HepG2 (cell line): ENCODE results near the gene CDC14B. TPM values are rescaled to one million over a fixed set of nuclear protein-coding genes. Genes with fewer than 3 reads are reported as not detected.

Experiments used
- AGO1 ChIP-seq: fragments of 200-400 bp; formaldehyde crosslinking; IDR thresholded peaks from 2 replicates; pipeline ENCODE4 v1.6.1; 2017; ENCODE audit warnings: mild to moderate bottlenecking, low read depth, low read length, moderate library complexity; ENCODE audit not compliant: poor library complexity, severe bottlenecking
- CCDC6 ChIP-seq: sonication (generic); formaldehyde crosslinking; IDR thresholded peaks from 2 replicates; pipeline ENCODE4 v1.8.1; 2022; ENCODE audit warnings: mild to moderate bottlenecking, missing genetic modification reagents, moderate library complexity
- FOXA1 ChIP-seq, 2 experiments: fragments of 450-650 bp in 1 of 2; sonication (generic) in 1 of 2; formaldehyde crosslinking in 1 of 2; IDR thresholded peaks; 2 replicates each; pipeline versions ENCODE4 v1.4.0 to v1.6.1; 2016 to 2020; ENCODE audit warnings: missing genetic modification reagents in 1 of 2
- KAT2B ChIP-seq: fragments of 150-350 bp; IDR thresholded peaks from 2 replicates; pipeline ENCODE4 v1.6.1; 2014; ENCODE audit warnings: low read depth, low read length, borderline replicate concordance
- TBL1XR1 ChIP-seq: fragments of 150-350 bp; IDR thresholded peaks from 2 replicates; pipeline ENCODE4 v1.6.1; 2014; ENCODE audit warnings: borderline replicate concordance, low read length; ENCODE audit not compliant: partially characterized antibody
- ZNF225 ChIP-seq: sonication (generic); formaldehyde crosslinking; IDR thresholded peaks from 2 replicates; pipeline ENCODE4 v1.4.0; 2020; ENCODE audit warnings: mild to moderate bottlenecking, missing genetic modification reagents
- ZNF841 ChIP-seq: sonication (generic); formaldehyde crosslinking; IDR thresholded peaks from 2 replicates; pipeline ENCODE4 v1.8.1; 2023; ENCODE audit warnings: missing genetic modification reagents, borderline replicate concordance
- ZNF850 ChIP-seq: sonication (generic); formaldehyde crosslinking; conservative IDR thresholded peaks from 2 replicates; pipeline ENCODE4 v1.9.0; 2021; ENCODE audit warnings: mild to moderate bottlenecking, missing genetic modification reagents
- polyA plus RNA-seq, 8 experiments: library from polyadenylated mRNA; depleted of rRNA in 3 of 8; stranded (reverse) in 7 of 8; unstranded in 1 of 8; fragments of >200 nt; fragmentation: Illumina TruSeq in 4 of 8; extraction: Trizol in 4 of 8; gene quantifications; 2 replicates each; pipeline versions ENCODE4 v1.2.1 to v1.2.3, GENCODE V29; 2011 to 2016; ENCODE audit warnings: low read depth in 4 of 8, missing spikeins in 1 of 8, mixed read lengths in 1 of 8; ENCODE audit not compliant: insufficient read depth in 1 of 8
- total RNA-seq, 5 experiments: library from RNA; depleted of rRNA; stranded (reverse); fragments of >200 nt; fragmentation: Illumina TruSeq; extraction: Trizol; gene quantifications; 2 replicates each; pipeline ENCODE4 v1.2.3, GENCODE V29; 2016; ENCODE audit warnings: low read depth in 1 of 5
- TF ChIP-seq, protein P1 (sequence below), 2 experiments: sonication (generic) in 1 of 2; formaldehyde crosslinking in 1 of 2; IDR thresholded peaks; 2 replicates each; pipeline versions ENCODE4 v1.5.1 to v1.6.1; 2011 to 2020; ENCODE audit warnings: borderline replicate concordance in 1 of 2, low read depth in 1 of 2, low read length in 1 of 2, mild to moderate bottlenecking in 1 of 2, missing genetic modification reagents in 1 of 2, moderate library complexity in 1 of 2
- TF ChIP-seq, protein P2 (sequence below): sonication (generic); IDR thresholded peaks from 2 replicates; pipeline ENCODE4 v1.6.1; 2016; ENCODE audit warnings: low read depth, borderline replicate concordance
- TF ChIP-seq, protein P3 (sequence below): sonication (generic); formaldehyde crosslinking; IDR thresholded peaks from 2 replicates; pipeline ENCODE4 v1.4.0; 2020; ENCODE audit warnings: missing genetic modification reagents
- TF ChIP-seq, protein P4 (sequence below): sonication (generic); formaldehyde crosslinking; IDR thresholded peaks from 2 replicates; pipeline ENCODE4 v1.4.0; 2020; ENCODE audit warnings: missing genetic modification reagents

The CDC14B gene
- total and polyA plus RNA-seq, 2 of the 13 experiments (the other 11 are each of a cell fraction or from before 2014, with no cell fraction given) = 25.8 to 33.3 TPM

DNA sequence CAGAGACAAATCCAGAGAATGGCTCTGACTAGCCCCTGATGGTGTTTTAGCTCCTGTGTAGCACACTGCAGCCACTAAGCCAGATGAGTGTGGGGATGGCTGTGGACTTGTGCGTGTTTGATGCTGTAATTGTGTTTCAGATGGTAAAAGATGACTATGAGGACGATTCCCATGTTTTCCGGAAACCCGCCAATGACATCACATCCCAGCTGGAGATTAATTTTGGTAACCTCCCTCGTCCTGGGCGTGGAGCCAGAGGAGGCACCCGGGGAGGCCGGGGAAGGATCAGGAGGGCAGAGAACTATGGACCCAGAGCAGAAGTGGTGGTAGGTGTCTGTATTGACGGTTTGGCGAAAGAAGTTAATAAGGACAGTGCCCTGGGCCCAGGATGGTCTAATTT is 131.7 kb downstream of the CDC14B start (continued):
- TF ChIP-seq, protein P1, sequence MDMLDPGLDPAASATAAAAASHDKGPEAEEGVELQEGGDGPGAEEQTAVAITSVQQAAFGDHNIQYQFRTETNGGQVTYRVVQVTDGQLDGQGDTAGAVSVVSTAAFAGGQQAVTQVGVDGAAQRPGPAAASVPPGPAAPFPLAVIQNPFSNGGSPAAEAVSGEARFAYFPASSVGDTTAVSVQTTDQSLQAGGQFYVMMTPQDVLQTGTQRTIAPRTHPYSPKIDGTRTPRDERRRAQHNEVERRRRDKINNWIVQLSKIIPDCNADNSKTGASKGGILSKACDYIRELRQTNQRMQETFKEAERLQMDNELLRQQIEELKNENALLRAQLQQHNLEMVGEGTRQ (IDR thresholded peaks at IDR 0.05; ENCODE audit: low read depth, low read length) = no peak
- TF ChIP-seq, protein P1 (CRISPR knock-in tag; IDR thresholded peaks at IDR 0.05; ENCODE audit: borderline replicate concordance) = no peak
- TF ChIP-seq, protein P2, sequence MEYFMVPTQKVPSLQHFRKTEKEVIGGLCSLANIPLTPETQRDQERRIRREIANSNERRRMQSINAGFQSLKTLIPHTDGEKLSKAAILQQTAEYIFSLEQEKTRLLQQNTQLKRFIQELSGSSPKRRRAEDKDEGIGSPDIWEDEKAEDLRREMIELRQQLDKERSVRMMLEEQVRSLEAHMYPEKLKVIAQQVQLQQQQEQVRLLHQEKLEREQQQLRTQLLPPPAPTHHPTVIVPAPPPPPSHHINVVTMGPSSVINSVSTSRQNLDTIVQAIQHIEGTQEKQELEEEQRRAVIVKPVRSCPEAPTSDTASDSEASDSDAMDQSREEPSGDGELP = peak; percentile 30; the same call in 1 of the 2 replicates
- TF ChIP-seq, protein P3, sequence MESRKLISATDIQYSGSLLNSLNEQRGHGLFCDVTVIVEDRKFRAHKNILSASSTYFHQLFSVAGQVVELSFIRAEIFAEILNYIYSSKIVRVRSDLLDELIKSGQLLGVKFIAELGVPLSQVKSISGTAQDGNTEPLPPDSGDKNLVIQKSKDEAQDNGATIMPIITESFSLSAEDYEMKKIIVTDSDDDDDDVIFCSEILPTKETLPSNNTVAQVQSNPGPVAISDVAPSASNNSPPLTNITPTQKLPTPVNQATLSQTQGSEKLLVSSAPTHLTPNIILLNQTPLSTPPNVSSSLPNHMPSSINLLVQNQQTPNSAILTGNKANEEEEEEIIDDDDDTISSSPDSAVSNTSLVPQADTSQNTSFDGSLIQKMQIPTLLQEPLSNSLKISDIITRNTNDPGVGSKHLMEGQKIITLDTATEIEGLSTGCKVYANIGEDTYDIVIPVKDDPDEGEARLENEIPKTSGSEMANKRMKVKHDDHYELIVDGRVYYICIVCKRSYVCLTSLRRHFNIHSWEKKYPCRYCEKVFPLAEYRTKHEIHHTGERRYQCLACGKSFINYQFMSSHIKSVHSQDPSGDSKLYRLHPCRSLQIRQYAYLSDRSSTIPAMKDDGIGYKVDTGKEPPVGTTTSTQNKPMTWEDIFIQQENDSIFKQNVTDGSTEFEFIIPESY (CRISPR knock-in tag) = peak; percentile 74
- TF ChIP-seq ZNF841 (CRISPR knock-in tag) (no peak), TBL1XR1 (no peak), ZNF850 (CRISPR knock-in tag) (no peak), CCDC6 (CRISPR knock-in tag) (no peak), AGO1 (no peak), KAT2B (no peak), FOXA1 (IDR thresholded peaks at IDR 0.05) (no peak), FOXA1 (CRISPR knock-in tag; IDR thresholded peaks at IDR 0.05) (no peak), ZNF225 (CRISPR knock-in tag) (no peak)
- TF ChIP-seq, protein P4, sequence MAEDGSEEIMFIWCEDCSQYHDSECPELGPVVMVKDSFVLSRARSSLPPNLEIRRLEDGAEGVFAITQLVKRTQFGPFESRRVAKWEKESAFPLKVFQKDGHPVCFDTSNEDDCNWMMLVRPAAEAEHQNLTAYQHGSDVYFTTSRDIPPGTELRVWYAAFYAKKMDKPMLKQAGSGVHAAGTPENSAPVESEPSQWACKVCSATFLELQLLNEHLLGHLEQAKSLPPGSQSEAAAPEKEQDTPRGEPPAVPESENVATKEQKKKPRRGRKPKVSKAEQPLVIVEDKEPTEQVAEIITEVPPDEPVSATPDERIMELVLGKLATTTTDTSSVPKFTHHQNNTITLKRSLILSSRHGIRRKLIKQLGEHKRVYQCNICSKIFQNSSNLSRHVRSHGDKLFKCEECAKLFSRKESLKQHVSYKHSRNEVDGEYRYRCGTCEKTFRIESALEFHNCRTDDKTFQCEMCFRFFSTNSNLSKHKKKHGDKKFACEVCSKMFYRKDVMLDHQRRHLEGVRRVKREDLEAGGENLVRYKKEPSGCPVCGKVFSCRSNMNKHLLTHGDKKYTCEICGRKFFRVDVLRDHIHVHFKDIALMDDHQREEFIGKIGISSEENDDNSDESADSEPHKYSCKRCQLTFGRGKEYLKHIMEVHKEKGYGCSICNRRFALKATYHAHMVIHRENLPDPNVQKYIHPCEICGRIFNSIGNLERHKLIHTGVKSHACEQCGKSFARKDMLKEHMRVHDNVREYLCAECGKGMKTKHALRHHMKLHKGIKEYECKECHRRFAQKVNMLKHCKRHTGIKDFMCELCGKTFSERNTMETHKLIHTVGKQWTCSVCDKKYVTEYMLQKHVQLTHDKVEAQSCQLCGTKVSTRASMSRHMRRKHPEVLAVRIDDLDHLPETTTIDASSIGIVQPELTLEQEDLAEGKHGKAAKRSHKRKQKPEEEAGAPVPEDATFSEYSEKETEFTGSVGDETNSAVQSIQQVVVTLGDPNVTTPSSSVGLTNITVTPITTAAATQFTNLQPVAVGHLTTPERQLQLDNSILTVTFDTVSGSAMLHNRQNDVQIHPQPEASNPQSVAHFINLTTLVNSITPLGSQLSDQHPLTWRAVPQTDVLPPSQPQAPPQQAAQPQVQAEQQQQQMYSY (CRISPR knock-in tag) = no peak
